ENCODE measurements around the gene TMEM59L.
"Not testable (repeated sequence)": the region's sequence is repeated elsewhere in the genome, so short reads cannot be mapped to it uniquely, and the experiment has no call there.

TMEM59L gene

DNA sequence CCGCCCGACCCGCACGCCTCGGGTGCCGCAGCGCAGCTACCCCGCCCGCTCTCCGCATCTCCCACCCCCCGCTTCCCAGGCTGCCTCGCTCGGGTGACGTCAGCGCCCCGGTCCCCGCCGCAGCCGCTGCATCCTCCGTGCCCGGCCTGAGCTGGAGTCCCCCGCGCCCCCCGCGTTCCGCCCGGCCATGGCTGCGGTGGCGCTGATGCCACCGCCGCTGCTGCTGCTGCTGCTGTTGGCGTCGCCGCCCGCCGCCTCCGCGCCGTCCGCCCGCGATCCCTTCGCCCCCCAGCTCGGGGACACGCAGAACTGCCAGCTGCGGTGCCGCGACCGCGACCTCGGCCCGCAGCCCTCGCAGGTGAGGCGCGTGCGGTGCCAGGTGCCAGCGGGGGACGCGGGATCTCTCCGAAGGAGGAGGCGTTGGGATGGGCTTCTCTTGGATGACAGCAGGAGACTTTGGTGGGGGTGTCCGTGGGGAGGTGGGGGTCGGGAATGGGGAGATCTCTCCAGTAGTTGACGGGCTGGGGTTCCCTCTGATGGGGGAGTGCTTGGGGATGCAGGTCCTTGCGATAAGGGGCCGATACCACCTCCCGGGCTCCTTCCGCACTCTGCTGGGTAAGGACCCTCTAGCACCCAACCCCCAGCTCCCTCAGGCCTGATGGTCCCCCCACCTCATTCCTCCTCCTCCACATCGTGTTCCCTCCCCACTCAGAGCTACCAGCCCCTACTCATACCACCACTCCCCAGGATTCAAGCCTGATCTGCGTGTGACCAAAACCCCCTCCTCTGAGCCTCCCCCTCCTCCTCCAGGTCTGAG, at the start of gene TMEM59L:
Gene TMEM59L (plus strand): TSS at position 99 of the 817 bp plus-strand sequence. CDS start 89 bp downstream, at position 188.
- DNase-seq (ENCODE audit: low spot score): no peak

DNA sequence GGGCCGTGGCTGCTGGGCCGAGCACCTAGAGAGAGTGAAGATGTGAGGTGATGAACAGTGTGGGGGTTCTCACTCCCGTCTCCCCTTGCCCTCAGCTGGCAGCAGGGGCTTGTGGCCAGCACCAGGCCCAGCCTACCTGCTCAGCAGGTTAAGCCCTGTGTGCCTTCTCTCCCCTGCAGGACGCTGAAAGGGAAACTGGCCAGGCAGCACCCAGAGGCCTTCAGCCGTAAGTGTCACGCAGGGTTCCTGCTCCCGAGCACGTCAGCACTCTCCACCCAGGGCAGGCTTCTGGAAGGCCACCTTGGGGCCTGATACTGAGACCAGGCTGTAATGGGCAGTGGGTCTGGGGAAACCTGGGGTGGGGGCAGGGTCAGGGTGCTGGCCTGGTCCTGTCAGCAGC, 45.7 kb upstream of the TMEM59L start:
- DNase-seq (ENCODE audit: low spot score): no peak

DNA sequence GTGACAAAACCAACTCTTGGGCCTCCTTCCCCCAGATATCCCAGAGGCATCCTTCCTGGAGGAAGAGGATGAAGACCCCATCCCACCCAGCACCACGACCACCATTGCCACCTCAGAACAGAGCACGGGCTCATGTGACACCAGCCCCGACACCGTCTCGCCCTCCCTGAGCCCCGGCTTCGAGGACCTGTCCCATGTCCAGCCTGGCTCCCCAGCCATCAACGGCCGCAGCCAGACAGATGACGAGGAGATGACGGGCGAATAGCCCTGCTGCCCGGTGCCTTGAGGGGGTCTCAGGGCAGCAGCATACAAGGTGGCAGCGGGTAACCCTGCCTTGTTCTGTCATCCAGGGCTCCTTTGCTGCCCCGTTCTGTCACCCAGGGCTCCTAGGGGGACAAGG, 44.3 kb upstream of the TMEM59L start:
- no peak for DNase-seq (ENCODE audit: low spot score)

DNA sequence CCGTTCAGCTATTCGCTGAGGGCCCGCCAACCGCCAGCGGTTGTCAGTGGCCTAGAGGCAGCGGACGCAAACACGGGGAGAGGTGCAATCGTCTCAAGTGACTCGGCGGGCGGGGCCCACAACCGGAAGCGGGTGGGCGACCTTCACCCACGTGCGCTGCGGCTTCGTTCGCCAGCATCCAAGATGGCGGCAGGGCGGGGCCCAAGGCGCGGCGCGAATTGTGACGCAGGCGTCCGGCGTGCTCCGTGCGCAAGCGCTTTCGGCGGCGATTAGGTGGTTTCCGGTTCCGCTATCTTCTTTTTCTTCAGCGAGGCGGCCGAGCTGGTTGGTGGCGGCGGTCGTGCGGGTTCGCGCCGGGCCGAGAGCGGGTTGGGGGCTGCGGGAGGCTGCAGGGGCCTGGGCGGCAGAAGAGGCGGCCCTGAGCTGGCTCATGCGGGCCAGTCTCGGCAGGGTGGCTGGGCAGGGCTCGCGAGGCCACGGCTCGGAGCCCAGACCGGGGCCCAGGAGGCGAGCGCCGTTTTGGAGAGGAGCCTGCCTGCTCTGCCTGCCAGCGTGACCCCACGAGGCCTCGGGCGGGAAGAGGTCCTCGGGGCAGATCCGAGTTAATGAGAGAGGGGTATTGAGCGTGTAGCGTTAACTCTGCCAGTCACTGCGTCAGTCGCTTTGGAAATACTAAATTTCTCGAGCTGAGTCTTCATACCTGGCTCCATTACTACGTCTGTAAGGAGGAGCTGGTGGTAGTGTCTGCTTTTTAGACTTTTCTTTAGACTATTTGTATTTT, 40.9 kb upstream of the TMEM59L start, which contains the start of gene UBA52:
Gene UBA52 (plus strand): TSS at position 294 of the 781 bp plus-strand sequence. CDS start 1,444 bp downstream, outside the sequence.
- DNase-seq (ENCODE audit: low spot score): peak; percentile 97

DNA sequence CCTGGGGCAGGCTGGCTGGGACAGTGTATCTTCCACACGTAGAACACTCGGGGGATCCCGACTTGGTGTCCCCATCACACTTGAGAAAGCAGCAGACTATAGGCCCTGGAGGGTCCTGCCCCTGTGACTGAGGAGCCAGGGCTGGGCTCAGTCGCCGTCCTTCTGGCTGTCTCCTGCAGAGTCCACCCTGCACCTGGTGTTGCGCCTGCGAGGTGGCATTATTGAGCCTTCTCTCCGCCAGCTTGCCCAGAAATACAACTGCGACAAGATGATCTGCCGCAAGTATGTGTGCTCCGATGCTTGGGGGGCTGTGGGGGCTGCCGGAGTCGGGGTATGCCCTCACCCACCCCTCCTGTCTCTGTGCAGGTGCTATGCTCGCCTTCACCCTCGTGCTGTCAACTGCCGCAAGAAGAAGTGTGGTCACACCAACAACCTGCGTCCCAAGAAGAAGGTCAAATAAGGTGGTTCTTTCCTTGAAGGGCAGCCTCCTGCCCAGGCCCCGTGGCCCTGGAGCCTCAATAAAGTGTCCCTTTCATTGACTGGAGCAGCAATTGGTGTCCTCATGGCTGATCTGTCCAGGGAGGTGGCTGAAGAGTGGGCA, 37.9 kb upstream of the TMEM59L start:
- DNase-seq (ENCODE audit: low spot score): no peak

DNA sequence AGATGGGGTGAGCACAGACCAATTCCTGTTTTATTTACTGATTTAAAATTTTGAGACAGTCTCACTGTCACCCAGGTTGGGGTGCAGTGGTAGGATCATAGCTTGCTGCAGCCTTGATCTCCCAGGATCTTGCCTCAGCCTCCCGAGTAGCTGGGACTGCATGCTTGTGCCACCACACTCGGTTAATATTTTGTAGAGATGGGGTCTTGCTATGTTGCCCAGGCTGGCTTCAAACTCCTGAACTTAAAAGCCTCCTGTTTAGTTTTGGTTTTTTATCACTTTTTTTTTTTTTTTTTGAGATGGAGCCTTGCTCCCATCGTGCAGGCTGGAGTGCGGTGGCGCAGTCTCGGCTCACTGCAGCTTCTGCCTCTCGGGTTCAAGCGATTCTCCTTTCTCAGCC, 36.3 kb upstream of the TMEM59L start:
- DNase-seq (ENCODE audit: low spot score): no peak

DNA sequence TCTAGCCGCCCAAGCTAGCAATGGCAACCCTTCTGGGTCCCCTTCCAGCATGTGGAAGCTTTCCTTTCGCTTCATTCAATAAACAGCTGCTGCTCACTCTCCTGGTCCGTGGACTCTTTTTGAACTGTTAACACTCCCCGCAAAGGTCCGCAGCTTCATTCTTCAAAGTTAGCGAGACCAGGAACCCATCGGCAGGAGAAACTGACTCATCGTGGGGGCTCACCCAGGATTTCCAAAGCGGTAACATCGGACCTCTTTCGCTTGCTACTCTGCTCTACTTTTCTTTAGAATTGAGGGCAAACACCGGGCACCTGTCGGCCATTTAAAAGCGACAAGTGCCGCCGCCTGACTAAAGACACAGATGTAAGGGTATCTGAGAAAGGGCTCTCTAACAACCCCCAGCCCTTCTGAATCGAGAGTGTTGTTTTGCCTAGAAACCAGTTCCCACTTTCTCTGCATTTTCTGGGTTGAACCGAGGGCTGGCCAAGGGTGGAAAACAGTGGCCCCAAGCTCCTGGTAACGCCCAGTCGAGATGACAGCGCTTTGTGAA, 35.2 kb upstream of the TMEM59L start:
- DNase-seq (ENCODE audit: low spot score): no peak

DNA sequence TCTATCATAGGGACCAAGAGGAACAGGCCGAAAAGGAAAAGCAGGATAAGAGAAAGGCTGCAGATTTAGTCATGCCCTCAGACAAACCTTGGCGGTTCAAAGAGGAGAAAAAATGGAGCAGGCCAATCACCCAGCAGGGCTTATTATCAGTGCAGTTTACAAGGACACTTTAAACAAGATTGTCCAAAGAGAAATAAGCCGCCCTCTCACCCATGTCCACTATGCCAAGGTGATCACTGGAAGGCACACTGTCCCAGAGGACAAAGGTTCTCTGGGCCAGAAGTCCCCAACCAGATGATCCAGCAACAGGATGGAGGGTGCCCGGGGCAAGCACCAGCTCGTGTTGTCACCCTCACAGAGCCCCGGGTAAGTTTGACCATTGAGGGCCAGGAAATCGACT, 32.4 kb upstream of the TMEM59L start:
- no peak for DNase-seq (ENCODE audit: low spot score)

DNA sequence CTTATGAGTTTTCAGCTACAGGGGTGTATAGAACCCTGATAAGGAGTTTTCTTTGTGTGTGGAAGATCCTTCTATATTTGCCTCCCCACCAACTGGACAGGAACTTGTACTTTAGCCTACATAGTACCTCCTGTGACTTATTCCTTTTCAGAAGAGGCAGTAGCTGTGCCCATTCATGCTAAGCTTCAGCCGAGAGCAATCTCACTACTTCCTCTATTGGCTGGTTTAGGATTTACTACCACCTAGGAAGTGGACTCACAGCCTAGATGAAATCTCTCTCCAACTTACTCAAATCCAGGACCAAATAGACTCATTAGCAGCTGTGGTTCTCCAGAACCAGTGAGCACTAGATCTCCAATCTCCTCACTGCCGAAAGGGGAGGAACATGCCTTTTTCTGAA, 26.4 kb upstream of the TMEM59L start:
- no peak for DNase-seq (ENCODE audit: low spot score)

DNA sequence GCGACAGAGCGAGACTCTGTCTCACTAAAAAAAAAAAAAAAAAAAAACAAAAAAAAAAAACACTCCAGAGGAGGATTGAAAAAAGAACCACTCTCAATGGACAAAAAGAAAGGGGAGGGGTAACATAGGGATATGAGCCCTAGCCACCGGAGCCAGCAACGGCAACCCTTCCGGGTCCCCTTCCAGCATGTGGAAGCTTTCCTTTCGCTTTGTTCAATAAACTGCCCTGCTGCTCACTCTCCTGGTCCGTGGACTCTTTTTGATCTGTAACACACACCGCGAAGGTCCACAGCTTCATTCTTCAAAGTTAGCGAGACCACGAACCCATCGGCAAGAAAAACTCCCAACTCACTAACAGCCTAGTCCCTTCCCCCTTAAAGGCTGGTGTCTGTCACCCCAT, 25.1 kb upstream of the TMEM59L start:
- no peak for DNase-seq (ENCODE audit: low spot score)

DNA sequence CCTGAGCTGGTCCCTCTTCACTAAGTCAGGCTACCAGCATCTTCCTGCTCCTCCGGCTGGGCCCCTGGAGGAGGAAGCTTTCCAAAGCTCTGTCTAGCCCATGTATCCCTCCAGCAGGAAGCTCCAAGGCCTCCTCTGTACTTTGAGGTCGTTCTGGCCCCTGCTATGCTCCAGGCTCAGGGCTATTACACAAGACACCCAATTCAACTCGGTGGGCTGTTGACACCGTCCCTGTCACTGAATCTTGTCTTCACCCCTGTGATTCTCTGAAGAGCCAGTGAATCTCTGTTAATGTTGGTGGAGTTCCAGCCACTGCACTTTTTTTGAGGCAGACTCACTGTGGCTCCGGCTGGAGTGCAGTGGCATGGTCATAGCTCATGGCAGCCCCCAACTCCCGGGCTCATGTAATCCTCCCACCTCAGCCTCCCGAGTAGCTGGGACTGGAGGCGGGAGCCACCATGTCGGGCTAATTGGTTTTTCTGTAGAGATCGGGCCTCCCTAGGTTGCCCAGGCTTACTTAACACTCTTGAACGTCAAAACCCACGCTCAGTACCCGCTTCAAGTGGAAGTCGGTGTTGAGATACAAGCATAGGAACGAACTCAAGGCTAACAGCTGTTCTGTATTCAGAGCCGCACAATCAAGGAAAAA, 24.6 kb upstream of the TMEM59L start:
- DNase-seq (ENCODE audit: low spot score): no peak

DNA sequence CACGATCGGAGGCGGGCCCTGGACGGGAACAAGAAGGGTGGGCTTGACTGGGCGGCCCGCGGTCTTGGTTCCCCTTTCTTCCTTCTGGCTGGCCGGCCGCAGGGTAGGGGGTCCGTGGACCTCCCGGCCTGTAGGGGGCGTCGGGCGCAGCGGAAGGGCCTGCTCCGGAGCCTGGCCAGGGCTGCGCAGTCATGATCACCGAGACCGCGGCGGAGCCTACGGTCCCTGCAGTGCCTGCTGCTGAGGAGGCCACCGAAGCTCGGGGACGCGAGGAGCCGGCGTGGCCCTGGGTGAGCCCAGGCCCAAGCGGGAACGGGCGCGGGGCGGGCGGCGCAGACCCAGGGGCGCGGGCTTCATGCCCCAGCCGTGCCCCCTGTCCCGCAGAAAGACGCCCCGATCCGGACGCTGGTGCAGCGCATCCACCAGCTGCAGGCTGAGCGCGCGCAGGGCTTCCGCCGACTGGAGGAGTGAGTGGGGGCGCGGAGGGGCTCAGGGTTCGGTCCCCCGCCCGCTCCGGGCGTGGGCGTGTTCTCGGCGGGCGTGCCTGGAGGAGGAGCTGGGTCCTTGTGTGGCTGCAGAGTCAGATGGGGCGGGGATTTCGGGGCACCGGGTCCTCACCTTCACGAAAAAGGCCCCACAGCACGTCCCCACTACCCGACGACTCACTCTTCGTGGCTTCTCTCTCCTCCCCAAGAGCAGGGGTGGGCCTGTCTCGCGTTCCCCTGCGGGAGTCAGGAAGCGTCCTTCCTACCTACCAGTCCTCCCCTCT, 23.9 kb upstream of the TMEM59L start, which contains the start of gene REX1BD:
Gene REX1BD (plus strand): TSS at position 188 of the 769 bp plus-strand sequence. CDS start 4 bp downstream, at position 192.
- DNase-seq (ENCODE audit: low spot score): peak; percentile 85

DNA sequence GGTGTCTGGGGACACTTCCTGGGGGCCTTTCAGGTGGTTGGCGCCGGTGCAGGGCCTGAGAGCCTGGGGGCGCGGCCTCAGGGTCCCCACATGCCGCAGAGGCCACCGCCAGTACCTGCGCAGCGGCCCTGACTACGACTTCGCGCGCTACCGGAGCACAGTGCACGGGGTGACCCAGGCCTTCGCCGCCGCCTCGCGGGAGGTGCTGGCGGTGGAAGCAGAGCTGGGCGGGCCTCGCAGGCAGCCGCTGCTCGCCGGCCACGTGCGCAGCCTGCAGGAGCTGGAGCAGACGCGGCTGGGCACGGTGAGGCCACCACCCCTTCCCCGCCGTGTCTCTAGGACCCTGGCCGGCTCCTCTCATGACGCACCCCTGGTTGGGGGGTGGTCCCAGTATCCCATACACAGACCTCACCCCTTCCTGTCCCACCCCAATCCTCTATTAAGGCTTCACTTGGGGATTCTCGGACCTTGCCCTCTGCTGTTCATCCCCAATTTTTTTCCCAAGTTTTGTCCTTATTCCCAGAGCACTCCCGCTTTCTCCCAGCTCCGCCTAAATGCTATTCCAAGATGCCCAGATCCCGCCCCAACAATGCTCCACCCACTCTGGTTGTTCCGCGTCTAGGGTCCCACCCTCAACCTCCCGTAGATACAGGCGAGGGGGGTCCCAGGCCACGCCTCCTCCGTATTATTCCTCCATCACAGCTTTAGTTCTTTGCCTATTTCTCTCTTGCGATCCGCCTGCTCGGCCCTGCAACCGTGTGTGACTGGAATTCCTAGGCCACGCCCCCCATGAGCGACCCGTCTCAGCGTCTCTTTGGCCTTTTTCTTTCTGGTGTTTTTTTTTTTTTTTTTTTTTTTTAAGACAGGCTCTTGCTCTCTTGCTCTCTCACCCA, 23.0 kb upstream of the TMEM59L start:
- DNase-seq (ENCODE audit: low spot score): peak; percentile 77

DNA sequence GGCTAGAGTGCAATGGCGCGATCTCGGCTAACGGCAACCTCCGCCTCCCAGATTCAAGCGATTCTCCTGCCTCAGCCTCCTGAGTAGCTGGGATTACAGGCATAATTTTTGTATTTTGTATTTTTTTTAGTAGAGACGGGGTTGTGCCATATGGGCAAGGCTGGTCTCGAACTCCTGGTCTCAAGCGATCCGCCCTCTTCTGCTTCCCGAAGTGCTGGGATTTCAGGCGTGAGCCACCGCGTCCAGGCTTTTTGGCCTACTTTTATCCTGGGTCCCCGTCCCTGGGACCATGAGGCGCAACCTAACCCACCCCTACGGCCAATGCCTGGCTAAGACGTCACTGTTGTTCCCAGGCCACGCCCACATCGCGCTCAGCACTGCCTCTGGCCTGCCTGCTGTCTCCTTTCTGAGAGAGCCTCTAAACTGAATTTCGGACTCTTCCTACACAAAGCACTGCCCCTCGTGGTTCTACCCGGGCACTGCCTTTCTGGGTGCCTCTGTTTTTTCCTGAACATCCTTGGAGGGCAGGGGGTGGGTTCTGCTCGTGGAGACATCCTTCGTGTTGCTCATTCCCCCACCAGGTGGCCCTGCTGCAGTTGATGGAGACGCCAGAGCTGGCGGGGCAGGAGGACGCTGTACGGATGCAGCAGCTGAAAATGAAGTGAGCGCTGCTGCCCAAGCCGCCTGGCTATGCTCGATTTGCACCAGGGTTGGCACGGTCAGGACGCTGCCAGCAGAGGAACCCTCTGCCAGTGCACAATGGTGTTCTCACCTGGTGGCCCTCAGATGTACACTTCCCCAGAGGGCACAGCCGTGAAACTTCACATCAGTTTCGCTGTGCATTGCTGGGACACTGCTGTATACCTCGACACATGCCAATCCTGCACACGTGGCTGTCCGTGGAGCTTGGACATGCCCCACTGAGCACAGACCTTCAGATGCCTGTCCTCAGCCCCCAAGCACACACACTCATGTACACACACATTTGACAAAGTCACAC, 22.1 kb upstream of the TMEM59L start:
- DNase-seq (ENCODE audit: low spot score): no peak

DNA sequence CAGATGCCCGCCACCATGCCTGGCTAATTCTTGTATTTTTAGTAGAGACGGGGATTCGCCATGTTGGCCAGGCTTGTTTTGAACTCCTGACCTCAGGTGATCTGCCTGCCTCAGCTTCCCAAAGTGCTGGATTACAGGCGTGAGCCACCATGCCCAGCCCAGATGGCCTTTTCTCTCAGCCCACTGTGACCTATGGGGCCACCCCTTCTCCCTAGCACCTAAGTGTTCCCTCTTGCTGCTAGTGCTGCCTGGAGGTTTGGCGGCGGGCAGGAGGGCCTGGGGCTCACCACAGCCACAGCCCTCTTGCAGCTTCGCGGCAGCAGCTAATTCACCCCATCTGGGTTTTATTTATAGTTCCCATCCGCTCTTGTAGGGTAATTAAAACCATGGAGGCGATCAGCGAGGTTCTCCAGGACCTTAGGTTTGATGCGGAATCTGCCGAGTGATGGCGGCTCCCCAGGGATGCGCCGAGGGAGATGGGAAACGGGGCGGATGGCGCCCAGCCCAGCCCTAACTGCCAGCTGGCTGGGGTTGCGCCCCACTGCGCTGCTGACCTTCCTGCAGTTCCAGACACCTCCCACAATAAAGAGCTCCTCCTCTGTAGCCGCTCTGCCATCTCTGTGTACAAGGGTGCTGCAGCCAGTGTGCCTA, 20.8 kb upstream of the TMEM59L start:
- no peak for DNase-seq (ENCODE audit: low spot score)

DNA sequence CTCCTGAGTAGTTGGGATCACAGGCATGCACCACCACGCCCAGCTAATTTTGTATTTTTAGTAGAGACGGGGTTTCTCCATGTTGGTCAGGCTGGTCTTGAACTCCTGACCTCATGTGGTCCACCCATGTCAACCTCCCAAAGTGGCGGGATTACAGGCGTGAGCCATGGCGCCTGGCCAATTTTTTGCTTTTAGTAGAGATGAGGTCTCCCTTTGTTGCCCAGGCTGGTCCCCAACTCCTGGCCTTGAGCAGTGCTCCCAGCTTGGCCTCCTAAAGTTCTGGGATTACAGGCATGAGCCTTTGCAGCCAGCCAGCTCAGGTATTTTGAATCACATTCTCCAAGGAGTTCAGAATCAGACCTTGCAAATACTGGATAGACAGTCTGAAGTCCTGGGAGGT, 19.9 kb upstream of the TMEM59L start:
- not testable (repeated sequence) for DNase-seq (ENCODE audit: low spot score)

DNA sequence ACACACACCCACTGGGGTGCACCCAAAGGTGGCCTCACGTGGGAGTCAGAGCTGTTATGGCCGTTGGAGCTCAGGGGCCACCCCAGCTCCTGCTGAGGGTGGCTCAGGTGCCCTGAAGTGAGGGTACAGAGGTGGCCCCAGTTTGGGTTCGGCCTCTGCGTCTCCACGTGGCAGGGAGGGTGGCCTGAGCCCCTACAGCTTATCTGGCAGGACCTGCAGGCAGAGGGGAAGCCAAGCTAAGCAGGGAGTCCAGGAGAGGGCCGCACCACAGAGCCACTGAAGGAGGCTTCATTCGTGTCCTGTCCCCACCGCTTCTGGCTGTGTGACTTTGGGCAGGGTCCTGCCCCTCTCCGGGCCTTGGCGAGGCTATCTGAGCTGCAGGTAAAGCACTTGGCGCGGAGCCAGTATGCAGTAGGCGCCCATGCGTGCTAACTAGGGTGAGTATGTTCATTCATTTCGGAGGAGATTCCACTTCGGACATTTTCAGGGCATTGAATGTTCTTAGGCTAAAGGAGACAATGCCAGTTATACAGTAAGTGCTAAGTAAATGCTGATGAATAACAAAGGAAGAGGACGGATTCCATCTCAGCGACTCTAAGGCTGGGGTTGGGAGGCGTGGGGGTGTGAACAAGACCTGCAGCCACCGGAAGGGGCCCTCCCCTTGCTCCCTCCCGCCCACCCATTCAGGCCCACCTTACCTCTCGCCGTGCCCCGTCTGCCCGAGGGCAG, 19.1 kb upstream of the TMEM59L start:
- no peak for DNase-seq (ENCODE audit: low spot score)
